NT2/D1 (cell line): ENCODE data around the gene KIAA0319L.

Experiments used
- DNase-seq: peaks from one replicate; pipeline ENCODE4 v3.0.0-alpha.2; 2011; ENCODE audit warnings: low read depth, low spot score
- H3K27me3 ChIP-seq: 2 replicates; pipeline ENCODE4 v1.6.0; 2011; ENCODE audit warnings: mild to moderate bottlenecking; ENCODE audit not compliant: insufficient read length, insufficient read depth
- H3K36me3 ChIP-seq: 2 replicates; pipeline ENCODE4 v1.6.1; 2011; ENCODE audit warnings: mild to moderate bottlenecking, low read length, mixed read lengths; ENCODE audit not compliant: insufficient read depth, insufficient read length
- H3K4me1 ChIP-seq: 2 replicates; pipeline ENCODE4 v1.5.1; 2011; ENCODE audit not compliant: insufficient read depth, insufficient read length
- H3K4me3 ChIP-seq: 2 replicates; pipeline ENCODE4 v1.5.1; 2011; ENCODE audit warnings: low read depth; ENCODE audit not compliant: insufficient read length
- H3K9ac ChIP-seq: 2 replicates; pipeline ENCODE4 v1.6.0; 2011; ENCODE audit warnings: low read depth; ENCODE audit not compliant: insufficient read length
- H3K9me3 ChIP-seq: 2 replicates; pipeline ENCODE4 v1.5.1; 2011; ENCODE audit warnings: mild to moderate bottlenecking, low read length; ENCODE audit not compliant: insufficient read depth
- SUZ12 ChIP-seq: IDR thresholded peaks from 2 replicates; pipeline ENCODE4 v1.6.1; 2011; ENCODE audit not compliant: insufficient read length, insufficient read depth; ENCODE audit errors: extremely low read depth
- YY1 ChIP-seq: IDR thresholded peaks from 2 replicates; pipeline ENCODE4 v1.6.1; 2011; ENCODE audit not compliant: insufficient read length, insufficient read depth
- ZNF274 ChIP-seq: IDR thresholded peaks from 2 replicates; pipeline ENCODE4 v1.6.1; 2011; ENCODE audit warnings: mild to moderate bottlenecking, low read depth, low read length

Gene KIAA0319L

GRCh38 chr1:35434703-35435102 lies 122.5 kb downstream of the KIAA0319L start:
- Histone ChIP-seq H3K4me1 (peaks cover 7% of the 10 kb centered on the region), H3K4me3 (no peak overlapping the region), H3K9me3 (no peaks in the 10 kb centered on the region), H3K36me3 (peaks cover 82% of the 10 kb centered on the region), H3K9ac (no peak overlapping the region), H3K27me3 (no peaks in the 10 kb centered on the region)
- no peak for DNase-seq
- no peak for TF ChIP-seq YY1

- peaks cover 72% of the 10 kb centered on the region for H3K36me3 ChIP-seq
- DNase-seq = no peak
- no peaks in the 10 kb centered on the region for H3K27me3 ChIP-seq
- no peaks in the 10 kb centered on the region for H3K9me3 ChIP-seq
- no peak overlapping the region for H3K4me3 ChIP-seq
- no peak overlapping the region for H3K9ac ChIP-seq
- H3K4me1 ChIP-seq = peaks cover 7% of the 10 kb centered on the region
- TF ChIP-seq ZNF274 = no peak
- TF ChIP-seq SUZ12 = no peak
- no peak for TF ChIP-seq YY1
Observed at GRCh38 chr1:35433714-35434113, 123.5 kb downstream of the KIAA0319L start.

- no peak for DNase-seq
- Histone ChIP-seq H3K9ac (no peak overlapping the region), H3K36me3 (peaks cover 59% of the 10 kb centered on the region), H3K27me3 (no peaks in the 10 kb centered on the region), H3K4me1 (peaks cover 7% of the 10 kb centered on the region), H3K9me3 (no peaks in the 10 kb centered on the region), H3K4me3 (no peak overlapping the region)
- TF ChIP-seq YY1 = no peak
- TF ChIP-seq SUZ12 = no peak
- TF ChIP-seq ZNF274 = no peak
Observed at GRCh38 chr1:35432231-35432630, 125.0 kb downstream of the KIAA0319L start.

GRCh38 chr1:35431173-35431599 lies 126.0 kb downstream of the KIAA0319L start:
- no peaks in the 10 kb centered on the region for H3K9me3 ChIP-seq
- DNase-seq = no peak
- no peak overlapping the region for H3K9ac ChIP-seq
- H3K4me3 ChIP-seq = no peak overlapping the region
- H3K4me1 ChIP-seq = peaks cover 7% of the 10 kb centered on the region
- H3K36me3 ChIP-seq = peaks cover 52% of the 10 kb centered on the region
- H3K27me3 ChIP-seq = no peaks in the 10 kb centered on the region
- TF ChIP-seq YY1 (no peak), SUZ12 (no peak), ZNF274 (no peak)

GRCh38 chr1:35430762-35431161 lies 126.4 kb downstream of the KIAA0319L start:
- no peak for DNase-seq
- Histone ChIP-seq H3K27me3 (no peaks in the 10 kb centered on the region), H3K4me1 (peaks cover 7% of the 10 kb centered on the region), H3K36me3 (peaks cover 48% of the 10 kb centered on the region), H3K9me3 (no peaks in the 10 kb centered on the region), H3K4me3 (no peak overlapping the region), H3K9ac (no peak overlapping the region)
- TF ChIP-seq ZNF274 = no peak
- no peak for TF ChIP-seq SUZ12
- no peak for TF ChIP-seq YY1

GRCh38 chr1:35428360-35428759 lies 128.8 kb downstream of the KIAA0319L start:
- no peak overlapping the region for H3K4me3 ChIP-seq
- peaks cover 26% of the 10 kb centered on the region for H3K36me3 ChIP-seq
- TF ChIP-seq ZNF274 (no peak), SUZ12 (no peak), YY1 (no peak)
- no peaks in the 10 kb centered on the region for H3K27me3 ChIP-seq
- H3K9me3 ChIP-seq = no peaks in the 10 kb centered on the region
- H3K4me1 ChIP-seq = peaks cover 2% of the 10 kb centered on the region
- no peak overlapping the region for H3K9ac ChIP-seq
- DNase-seq = no peak

GRCh38 chr1:35426097-35426586 lies 131.1 kb downstream of the KIAA0319L start:
- Histone ChIP-seq H3K4me1 (no peaks in the 10 kb centered on the region), H3K27me3 (no peaks in the 10 kb centered on the region), H3K36me3 (peaks cover 11% of the 10 kb centered on the region), H3K9me3 (no peaks in the 10 kb centered on the region), H3K4me3 (no peak overlapping the region), H3K9ac (no peak overlapping the region)
- no peak for DNase-seq
- TF ChIP-seq ZNF274 = no peak
- no peak for TF ChIP-seq SUZ12
- TF ChIP-seq YY1 = no peak

- Histone ChIP-seq H3K9me3 (no peaks in the 10 kb centered on the region), H3K36me3 (peaks cover 50% of the 10 kb centered on the region)
- DNase-seq = no peak
Observed at GRCh38 chr1:35408925-35409324, 148.3 kb downstream of the KIAA0319L start.

More at GRCh38 chr1:35408925-35409324, 148.3 kb downstream of the KIAA0319L start:
- no peaks in the 10 kb centered on the region for H3K4me1 ChIP-seq
- no peak overlapping the region for H3K9ac ChIP-seq
- no peaks in the 10 kb centered on the region for H3K27me3 ChIP-seq
- no peak overlapping the region for H3K4me3 ChIP-seq
- no peak for TF ChIP-seq YY1
- TF ChIP-seq ZNF274 = no peak
- no peak for TF ChIP-seq SUZ12
